ENCODE measurements around the gene C1QTNF8. TPM values are rescaled to one million over a fixed set of nuclear protein-coding genes. Genes with fewer than 3 reads are reported as not detected.

C1QTNF8 gene
- total RNA-seq, 1 donor from 2014 or later = not detected

DNA sequence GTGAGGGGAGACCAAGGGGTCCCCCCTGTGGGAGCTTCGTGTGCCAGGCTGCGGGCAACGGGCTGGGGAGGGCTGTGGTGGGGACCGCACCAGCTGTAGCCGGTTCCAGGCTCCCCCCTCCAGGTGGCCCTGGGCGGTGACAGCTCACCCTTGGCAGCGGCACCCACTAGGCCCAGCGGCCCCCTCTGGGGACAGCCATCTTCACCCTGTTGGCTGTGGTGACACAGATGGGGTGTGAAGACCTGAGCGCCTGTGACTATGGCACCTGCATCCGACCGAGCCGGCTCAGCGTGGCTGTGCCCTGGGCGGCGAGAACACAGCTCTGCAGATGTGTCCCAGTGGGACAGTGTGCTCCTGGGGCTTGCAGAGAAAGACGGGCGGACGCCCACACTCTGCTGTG, 1.1 kb upstream of the C1QTNF8 start:
- Mint-ChIP-seq H3K9me3 (ENCODE audit: unreplicated experiment) (no peaks in the 10 kb centered on the region), H3K27me3 (ENCODE audit: low read depth, unreplicated experiment) (peaks cover 3% of the 10 kb centered on the region), H3K27ac (ENCODE audit: unreplicated experiment) (no peak overlapping the region), H3K4me1 (ENCODE audit: low read depth, unreplicated experiment) (no peaks in the 10 kb centered on the region), H3K36me3 (ENCODE audit: low read depth, unreplicated experiment) (no peaks in the 10 kb centered on the region), H3K4me3 (ENCODE audit: unreplicated experiment) (no peak overlapping the region)
- no peak overlapping the region for H3K9ac ChIP-seq (ENCODE audit: low read length)
- H3K9me3 ChIP-seq (ENCODE audit: insufficient read depth, low read depth, low read length) = no peaks in the 10 kb centered on the region
- no peak overlapping the region for H2AFZ ChIP-seq (ENCODE audit: low read depth, low read length)
- no peaks in the 10 kb centered on the region for H4K20me1 ChIP-seq (ENCODE audit: insufficient read depth, low read length)
- peaks cover 8% of the 10 kb centered on the region for H3K27me3 ChIP-seq (ENCODE audit: insufficient read depth, low read length)
- TF ChIP-seq, protein P1, sequence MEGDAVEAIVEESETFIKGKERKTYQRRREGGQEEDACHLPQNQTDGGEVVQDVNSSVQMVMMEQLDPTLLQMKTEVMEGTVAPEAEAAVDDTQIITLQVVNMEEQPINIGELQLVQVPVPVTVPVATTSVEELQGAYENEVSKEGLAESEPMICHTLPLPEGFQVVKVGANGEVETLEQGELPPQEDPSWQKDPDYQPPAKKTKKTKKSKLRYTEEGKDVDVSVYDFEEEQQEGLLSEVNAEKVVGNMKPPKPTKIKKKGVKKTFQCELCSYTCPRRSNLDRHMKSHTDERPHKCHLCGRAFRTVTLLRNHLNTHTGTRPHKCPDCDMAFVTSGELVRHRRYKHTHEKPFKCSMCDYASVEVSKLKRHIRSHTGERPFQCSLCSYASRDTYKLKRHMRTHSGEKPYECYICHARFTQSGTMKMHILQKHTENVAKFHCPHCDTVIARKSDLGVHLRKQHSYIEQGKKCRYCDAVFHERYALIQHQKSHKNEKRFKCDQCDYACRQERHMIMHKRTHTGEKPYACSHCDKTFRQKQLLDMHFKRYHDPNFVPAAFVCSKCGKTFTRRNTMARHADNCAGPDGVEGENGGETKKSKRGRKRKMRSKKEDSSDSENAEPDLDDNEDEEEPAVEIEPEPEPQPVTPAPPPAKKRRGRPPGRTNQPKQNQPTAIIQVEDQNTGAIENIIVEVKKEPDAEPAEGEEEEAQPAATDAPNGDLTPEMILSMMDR (IDR thresholded peaks at IDR 0.05; ENCODE audit: insufficient read depth, low read depth, low read length) = no peak
- TF ChIP-seq EZH2 (IDR thresholded peaks at IDR 0.05; ENCODE audit: insufficient read depth, low read length) = no peak
- H3K79me2 ChIP-seq (ENCODE audit: insufficient read depth, low read length) = no peaks in the 10 kb centered on the region
- no peaks in the 10 kb centered on the region for H3K4me1 ChIP-seq (ENCODE audit: insufficient read depth, low read length)
- H3K27ac ChIP-seq (ENCODE audit: low read depth, low read length) = no peak overlapping the region
- H3K4me3 ChIP-seq (ENCODE audit: insufficient read depth, low read depth, low read length) = no peak overlapping the region
- H3K36me3 ChIP-seq (ENCODE audit: insufficient read depth, low read length) = no peaks in the 10 kb centered on the region
- no peak for DNase-seq (ENCODE audit: low read depth)
- FAIRE-seq = no peak
- H3K4me2 ChIP-seq (ENCODE audit: low read length) = no peak overlapping the region

DNA sequence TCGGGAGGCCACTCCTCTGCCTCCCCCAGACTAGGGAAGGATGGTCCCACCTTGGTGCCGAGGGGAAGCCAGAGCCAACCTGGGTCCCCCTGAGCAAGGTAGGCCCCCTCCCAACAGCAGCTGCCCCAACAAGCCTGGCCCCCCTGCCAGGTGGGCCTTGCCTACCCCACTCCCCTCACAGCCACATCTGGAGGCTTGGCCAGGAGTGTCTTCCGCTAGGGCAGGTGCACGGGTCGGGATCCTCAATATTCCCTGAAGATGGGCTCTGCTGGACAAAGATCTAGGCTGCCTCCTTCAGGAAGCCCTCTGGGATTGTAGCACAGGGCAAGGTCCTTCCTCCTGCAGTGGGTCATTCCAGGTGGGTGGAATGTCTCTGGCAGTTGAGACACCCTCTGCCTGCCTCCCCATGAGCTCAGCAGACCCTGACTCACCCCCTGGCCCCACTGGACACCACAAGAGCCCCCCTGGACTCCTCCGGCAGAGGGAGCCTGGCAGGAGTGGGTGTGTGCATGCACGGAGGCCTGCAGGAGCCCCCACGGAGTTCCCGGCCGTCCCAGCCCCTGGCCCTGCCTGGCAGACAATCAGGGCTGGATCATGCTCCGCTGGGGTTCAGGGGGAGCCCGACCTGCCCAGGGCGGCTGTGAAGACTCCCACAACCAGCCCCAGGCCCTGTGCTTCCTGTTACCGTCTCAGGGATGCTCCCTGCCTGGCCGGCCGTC, 435 bp downstream of the C1QTNF8 start:
- no peaks in the 10 kb centered on the region for H3K4me1 ChIP-seq (ENCODE audit: insufficient read depth, low read length)
- no peak overlapping the region for H2AFZ ChIP-seq (ENCODE audit: low read depth, low read length)
- TF ChIP-seq, protein P1 (IDR thresholded peaks at IDR 0.05; ENCODE audit: insufficient read depth, low read depth, low read length) = no peak
- TF ChIP-seq EZH2 (IDR thresholded peaks at IDR 0.05; ENCODE audit: insufficient read depth, low read length) = no peak
- peaks cover 3% of the 10 kb centered on the region for H3K27me3 Mint-ChIP-seq (ENCODE audit: low read depth, unreplicated experiment)
- no peaks in the 10 kb centered on the region for H3K9me3 Mint-ChIP-seq (ENCODE audit: unreplicated experiment)
- H3K4me3 ChIP-seq (ENCODE audit: insufficient read depth, low read depth, low read length) = no peak overlapping the region
- H3K79me2 ChIP-seq (ENCODE audit: insufficient read depth, low read length) = no peaks in the 10 kb centered on the region
- no peak for FAIRE-seq
- H3K36me3 Mint-ChIP-seq (ENCODE audit: low read depth, unreplicated experiment) = no peaks in the 10 kb centered on the region
- DNase-seq (ENCODE audit: low read depth) = no peak
- H3K9ac ChIP-seq (ENCODE audit: low read length) = no peak overlapping the region
- no peaks in the 10 kb centered on the region for H4K20me1 ChIP-seq (ENCODE audit: insufficient read depth, low read length)
- H3K4me3 Mint-ChIP-seq (ENCODE audit: unreplicated experiment) = no peak overlapping the region
- H3K27ac ChIP-seq (ENCODE audit: low read depth, low read length) = no peak overlapping the region
- no peak overlapping the region for H3K4me2 ChIP-seq (ENCODE audit: low read length)
- H3K36me3 ChIP-seq (ENCODE audit: insufficient read depth, low read length) = no peaks in the 10 kb centered on the region
- peaks cover 5% of the 10 kb centered on the region for H3K27me3 ChIP-seq (ENCODE audit: insufficient read depth, low read length)
- H3K9me3 ChIP-seq (ENCODE audit: insufficient read depth, low read depth, low read length) = no peaks in the 10 kb centered on the region
- H3K4me1 Mint-ChIP-seq (ENCODE audit: low read depth, unreplicated experiment) = no peaks in the 10 kb centered on the region
- H3K27ac Mint-ChIP-seq (ENCODE audit: unreplicated experiment) = no peak overlapping the region

Measured in astrocyte (in vitro differentiated cells and primary cell).